Stimulated activated CD4-positive, alpha-beta T cell treated with anti-CD3 and anti-CD28 coated beads, Interleukin-1b, Interleukin-23, amount 100 ng/mL, for 4 hours (primary cell): Measurements from ENCODE around the gene RAPGEF3.
A peak's percentile ranks its signal among the peaks of the same experiment; 100 is the strongest.

Experiments
- DNase-seq, 2 donors: peaks; one replicate each; pipeline ENCODE4 v3.0.0-alpha.2; 2020; ENCODE audit warnings: low read depth in 2 of 2

RAPGEF3 gene

DNA sequence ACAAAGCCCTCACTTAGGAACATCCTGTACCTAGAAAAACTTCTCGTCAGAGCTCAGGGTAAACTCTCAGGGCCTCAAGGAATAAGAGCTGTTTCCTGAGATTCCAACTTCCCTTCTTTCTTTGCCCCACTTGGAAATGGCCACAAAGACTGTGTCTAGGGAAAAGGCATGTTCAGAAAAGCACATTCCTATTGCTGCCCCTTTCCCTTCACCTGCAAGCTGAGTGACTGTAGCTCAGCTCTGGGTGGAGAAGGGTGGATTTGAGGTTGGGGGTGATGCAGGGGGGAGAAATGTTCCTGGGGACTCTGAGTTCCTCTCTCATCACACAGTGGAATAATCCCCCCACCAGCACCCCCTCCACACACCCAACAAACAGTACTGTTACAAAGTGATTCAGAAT is 40.1 kb downstream of the RAPGEF3 start:
- no peak for DNase-seq

DNA sequence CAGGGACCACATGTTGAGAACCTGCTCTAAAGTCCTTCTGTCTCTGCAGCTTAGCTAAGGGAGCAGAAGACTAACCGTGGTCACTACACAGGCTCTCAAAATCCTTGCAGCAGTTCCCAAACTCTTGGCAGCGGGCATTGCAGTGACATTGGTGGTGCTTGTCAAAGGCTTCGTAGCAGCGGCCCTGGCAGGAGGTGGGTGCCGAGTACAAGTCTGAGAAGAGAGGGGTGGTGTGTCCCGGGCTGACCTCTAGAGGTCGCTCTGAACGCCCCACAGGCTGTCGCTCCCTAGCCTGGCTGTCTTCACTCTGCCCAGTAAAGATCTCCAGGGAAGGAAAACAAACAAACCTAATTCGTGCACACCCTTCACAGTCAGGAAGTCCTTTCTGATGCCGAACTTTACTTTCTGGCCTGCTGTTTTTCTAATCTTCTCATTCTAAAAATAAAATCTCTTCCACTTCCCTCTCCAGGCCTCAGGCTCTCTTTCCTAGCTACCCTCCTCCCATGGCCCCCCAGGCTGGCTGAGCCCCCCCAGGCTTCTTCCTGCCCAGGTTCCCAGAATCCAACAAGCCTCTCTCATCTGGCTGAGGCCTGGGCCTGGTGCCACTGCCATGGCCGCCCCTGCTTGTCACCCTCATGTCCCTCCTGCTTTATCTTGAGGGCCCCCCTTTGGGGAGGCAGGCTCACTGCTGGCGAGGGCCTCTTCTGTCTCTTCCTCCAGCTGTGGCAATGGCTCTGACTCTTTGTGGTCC is 41.1 kb downstream of the RAPGEF3 start:
- DNase-seq: peak in 1 of 2 donors; percentile 28

DNA sequence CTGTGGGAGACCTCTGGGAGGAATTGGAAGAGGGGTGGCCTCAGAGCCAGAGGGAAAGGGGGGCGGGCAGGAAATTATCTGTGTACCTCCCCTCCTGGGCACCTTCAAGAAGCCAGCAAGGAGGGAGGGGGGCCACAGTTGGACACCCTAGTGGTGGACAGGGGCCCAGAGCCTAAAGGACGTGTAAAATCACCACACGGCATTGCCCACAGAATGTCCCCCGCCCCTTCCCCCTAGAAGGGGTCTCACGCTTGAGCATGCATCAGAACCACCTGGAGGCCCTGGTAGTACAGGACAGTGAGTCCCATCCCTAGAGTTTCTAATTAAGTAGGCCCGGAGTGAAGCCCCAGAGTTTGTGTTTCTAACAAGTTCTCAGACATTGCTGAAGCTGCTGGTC is 41.6 kb downstream of the RAPGEF3 start:
- DNase-seq: no peak

DNA sequence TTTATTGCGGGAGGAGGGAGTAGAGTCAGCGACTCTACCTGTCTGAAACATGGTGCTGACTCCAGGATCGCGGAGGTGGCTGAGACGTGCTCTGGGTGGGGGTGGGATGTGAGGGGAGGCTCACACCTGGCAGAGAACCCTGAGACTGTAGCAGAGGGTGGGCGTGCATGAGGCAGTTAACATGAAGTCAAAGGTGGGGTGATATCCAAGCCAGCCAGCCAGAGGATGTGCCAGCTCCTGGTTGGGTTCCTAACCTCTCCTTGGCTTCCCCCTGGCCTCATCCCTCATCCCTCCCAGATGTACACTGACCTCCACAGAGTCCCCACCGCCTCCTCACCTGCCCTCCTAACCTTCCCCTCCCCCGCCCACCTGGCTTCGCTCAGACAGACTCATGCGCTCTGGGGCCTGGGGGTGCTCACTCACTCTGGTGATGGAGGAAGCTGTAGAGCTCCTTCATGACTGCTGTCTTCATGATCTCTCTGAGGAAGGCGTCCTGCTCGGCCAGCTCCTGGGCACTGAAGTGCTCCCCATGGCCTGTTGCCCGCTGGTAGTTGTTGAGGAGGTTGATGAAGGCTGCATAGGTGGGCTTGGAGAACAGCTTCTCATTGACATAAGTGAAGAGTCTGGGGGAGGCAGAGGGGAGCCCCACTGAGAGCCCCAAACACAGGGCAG is 42.7 kb downstream of the RAPGEF3 start:
- DNase-seq: no peak

DNA sequence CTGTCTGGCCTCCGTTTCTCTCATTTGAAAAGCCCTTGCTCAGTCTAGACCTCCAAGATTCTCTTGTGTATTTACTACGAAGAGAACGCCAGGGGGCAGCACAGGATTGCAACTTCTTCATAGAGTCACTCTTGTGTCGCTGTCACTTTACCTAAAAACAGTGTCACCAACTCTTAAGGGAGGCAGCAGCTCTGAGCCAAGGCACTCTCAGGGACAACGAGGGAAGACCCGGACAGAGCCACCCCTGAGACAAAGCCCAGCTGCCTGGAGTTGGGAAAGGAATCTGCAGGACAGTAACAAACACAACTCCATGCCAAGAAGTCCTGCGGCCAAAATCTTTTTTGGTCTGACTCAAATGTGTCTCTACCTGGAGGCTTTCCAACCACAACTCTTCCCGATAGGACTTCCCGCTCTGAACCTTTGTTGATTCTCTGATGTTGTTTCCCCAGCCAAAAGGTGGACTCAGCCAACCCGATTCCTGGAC is 43.2 kb downstream of the RAPGEF3 start:
- peak; percentile 65 to 73 for DNase-seq

DNA sequence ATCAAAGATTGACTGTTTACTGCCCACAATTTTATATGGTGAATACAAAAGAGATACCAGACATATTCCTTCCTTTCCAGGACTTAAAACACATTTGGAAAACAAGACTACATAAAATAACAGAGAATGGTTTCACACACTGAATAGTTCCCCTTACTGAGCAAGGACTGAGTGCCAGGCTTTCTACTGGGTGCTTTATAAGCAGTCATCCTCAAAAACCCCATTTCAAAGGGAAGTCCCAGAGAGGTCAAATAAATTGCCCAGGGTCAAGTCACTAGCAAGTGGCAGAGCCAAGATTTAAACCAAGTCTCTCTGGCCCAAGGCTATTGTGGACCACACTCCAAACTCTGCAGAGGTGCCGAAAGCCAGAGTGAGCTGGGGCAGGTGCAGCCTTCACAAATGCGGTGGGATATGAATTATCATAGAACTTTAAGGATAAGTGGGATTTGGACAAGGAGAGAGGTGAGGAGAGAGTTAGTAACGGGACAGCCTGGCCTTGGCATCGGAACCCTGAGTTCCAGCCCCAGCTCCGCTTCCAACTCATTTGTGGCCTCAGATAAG is 43.8 kb downstream of the RAPGEF3 start:
- DNase-seq: no peak

DNA sequence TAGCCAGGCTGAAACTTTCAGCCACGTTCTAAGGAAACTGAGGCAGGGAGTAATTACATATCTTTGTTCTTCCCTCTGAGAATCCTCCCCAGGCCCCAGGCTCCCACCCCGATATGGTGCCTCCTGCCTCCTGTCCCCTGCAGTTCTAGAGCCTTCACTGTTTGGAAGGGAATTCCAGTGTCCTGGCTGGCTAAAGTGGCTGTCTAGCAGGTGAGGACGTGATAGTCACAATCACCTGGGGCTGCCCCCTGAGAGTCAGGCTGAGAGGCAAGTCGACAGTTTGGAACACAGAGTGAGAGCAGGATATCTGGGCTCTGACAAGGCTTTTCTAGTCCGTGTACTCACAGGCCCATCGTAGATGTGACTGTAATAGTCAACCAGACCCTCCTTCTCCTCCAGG is 46.5 kb downstream of the RAPGEF3 start:
- DNase-seq: no peak

DNA sequence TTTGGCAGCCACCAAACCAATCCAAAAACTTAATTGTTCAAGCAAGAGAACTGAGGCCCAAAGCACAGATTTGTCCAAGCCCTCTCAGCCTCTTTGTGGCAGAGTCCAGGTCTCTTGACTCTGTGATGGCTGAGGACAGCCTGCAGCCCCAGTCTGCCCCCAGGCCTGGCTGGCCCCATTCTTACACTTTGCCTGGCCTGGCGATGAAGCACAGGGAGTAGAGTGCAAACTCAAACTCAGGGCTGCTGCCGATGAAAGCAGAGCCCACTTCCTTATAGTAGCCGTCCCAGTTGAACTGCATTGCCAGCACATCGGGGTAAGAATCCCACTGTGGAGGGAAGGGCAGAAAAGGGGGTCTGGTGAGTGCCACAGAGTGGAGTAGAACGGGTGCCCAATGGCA is 47.2 kb downstream of the RAPGEF3 start:
- DNase-seq: no peak

DNA sequence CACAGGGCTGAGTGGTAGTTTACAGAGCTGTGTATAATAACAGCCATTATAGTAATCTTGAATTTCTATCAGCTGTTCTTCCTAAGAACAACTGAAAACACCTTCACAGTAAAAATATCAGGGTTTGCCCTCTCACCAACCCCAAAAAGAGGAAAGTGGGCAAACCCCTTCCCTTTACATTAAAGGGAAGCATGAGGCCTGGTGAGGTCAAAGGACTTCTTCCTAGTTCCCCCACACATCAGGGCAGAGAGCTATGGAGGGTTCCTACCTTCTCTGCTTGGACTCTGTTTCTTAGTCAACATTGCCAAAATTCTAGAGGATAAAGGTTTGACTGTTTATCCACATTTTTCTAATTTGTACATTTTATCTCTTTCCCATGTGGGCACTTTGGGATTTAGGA is 48.4 kb downstream of the RAPGEF3 start:
- DNase-seq: no peak

DNA sequence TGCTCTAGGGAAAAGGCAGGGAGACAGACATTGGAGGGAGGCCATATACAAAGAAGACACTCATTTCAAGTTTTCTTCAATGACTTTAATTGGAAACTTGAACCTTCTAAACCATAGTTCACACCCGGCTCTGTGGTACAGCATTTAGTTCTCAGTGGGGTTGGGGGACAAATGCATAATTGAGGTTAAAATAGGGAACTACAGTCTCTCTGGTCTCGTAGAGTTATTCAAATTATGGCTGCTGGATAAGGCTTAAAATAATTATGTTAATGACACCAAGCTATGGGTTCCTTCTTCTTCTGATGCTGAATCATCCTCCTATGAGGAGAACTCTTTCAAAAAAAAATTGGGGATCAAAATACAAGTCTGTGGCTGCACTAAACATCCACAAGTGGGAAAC is 49.0 kb downstream of the RAPGEF3 start:
- no peak for DNase-seq

DNA sequence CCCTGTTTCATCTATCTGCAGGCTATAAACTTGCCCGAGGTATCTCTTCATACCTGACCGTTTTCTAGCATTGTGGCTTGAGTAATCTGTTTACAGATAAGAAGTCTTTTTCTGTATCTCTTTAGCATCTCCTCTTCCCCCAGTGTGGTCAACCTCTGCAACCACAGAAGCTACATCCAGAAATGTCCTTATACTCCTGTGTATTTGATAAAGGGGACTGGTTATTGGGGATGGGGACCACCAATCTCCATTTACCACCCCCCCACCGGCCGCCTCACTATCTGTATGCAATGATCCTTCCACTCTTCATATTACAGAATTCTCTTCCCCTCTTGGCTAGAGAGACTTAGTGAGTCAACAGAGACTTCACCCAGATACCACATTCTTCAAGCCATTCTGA is 49.4 kb downstream of the RAPGEF3 start:
- no peak for DNase-seq

DNA sequence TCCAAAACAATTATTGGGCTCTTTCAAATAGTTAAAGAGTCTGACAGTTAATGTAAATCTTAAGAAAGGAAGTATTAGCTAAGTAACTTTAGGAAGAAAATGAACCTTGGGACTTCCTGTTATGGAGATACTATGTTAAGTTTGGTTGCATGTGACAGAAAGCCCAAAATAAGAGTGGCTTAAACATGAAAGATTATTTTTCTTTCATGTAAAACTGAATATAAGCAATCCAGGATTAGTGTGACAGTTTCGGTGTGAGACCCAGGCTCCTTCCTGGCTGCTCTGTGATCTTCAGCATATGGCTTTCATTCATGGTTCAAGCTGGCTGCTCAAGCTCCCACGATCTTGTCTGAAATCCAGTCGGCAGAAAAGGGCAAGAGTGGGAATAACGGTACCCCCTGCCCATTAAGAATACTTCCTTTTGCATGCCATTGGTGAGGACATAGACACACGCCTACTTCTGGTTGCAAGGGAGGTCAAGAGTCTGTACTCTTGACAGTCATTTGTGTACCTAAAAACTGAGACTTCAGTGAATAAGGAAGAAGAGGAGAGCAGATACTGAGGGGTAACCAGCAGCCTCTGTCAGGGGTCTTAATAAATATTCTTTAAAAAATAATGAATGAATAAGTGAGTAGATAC is 50.7 kb downstream of the RAPGEF3 start:
- no peak for DNase-seq

DNA sequence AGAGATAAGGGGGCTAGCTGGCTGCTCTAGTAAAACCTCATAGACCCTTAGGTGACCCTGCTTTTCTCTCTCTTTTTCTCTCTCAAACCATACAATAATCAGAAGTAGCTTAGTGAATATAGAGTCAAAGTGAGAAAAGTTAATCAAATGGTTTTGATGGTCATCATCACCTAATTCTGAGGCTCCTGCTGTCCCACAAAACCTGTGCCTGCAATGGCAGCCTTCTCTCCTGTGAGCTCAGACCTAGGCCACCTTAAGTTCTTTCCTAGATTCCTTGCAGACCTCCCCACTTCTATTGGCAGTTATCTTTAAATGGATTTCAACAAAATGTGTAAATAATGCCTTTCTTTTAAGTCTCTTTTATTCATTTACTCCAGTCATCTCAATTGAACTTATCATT is 51.3 kb downstream of the RAPGEF3 start:
- DNase-seq: no peak

DNA sequence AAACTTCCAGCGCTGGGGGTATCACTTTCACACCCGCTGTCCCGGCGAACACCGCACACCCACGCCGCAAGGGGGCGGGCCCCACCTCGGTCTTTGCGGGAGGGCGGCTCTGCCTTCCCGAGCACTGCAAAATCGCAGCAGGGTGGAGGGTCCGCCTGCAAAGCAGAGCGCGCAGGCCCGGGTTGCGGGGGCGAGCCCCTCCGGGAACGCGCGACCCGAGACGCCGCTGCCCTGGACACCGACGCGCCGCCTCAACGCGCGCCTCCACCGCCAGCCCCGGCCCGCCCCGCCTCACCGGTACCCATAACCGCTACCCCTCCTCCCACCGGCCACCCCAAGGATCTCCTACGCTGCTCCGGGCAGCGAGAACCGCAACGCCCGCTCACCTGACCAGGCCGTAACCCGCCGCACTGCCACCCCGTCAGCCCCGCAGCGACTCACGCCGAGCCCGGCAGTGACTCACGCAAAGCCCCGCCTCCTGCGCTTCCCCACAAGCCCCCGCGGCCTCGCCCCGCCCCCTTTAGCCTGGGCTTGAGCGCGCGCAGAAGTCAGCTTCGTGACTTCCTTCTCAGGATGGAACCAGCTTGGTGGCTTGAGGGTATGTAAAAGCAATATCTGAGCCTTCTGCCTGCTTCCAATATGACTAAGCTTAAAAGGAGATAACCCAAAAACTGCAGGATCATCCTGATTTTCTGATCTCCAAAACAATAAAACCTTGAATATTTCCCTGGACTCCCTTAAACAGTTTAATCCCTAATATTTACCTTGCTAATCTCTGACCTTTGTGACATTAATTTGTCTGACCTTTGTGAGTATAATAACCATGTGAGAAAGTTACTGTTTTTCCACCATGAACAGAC is 52.9 kb downstream of the RAPGEF3 start, which contains the start of gene RPAP3:
Gene RPAP3 (minus strand): TSS at position 465 of the 860 bp plus-strand sequence. CDS start 3,190 bp downstream, outside the sequence.
- DNase-seq: peak; percentile 96 to 99

DNA sequence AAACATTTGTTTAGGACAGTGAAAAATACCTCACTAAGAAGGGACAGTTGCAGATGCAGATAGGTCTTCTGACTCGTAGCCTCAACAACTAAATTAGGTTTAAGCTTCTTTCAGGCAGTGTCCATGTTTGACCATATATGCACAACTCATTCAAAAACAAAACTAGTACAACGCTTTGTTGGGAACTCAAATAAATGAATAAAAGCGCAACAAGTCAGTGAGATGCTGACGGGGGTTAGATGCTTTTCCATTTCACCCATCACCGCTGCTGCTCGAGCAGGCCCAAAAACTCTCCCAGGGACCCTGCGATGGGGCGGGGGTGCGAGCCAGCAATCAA is 53.5 kb downstream of the RAPGEF3 start:
- DNase-seq: no peak

DNA sequence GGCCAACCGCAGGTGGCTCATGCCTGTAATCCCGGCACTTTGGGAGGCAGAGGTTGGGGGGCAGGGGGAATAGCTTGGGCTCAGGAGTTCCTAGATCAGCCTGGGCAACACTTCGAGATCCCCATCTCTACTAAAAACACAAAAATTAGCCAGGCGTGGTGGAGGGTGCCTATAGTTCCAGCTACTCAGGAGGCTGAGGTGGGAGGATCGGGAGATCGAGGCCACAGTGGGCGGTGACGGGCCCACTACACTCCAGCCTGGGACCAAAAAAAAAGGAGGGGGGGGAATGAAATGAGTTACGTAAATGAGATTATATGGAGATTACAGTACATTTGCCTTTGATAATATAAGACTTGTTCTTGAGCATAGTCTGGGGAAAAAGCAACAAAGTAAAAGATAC is 54.0 kb downstream of the RAPGEF3 start:
- no peak for DNase-seq

DNA sequence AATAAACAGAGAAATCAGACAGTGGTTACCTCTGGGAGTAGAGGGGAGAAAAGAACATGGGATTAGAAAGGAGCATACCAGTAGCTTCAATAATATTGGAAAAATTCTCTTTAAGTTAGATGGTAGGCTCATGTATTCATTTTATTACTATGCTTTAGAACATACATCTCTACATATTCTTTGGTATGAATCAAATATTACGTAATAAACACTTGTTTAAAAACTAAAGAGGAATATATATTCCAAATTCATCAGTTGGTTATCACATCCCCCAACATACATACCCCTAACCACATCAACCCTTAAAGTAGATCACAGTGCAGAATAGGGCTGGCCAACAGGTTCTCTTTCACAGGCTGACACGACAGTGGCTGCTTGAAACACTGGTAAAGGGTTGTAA is 58.4 kb downstream of the RAPGEF3 start:
- DNase-seq: no peak

DNA sequence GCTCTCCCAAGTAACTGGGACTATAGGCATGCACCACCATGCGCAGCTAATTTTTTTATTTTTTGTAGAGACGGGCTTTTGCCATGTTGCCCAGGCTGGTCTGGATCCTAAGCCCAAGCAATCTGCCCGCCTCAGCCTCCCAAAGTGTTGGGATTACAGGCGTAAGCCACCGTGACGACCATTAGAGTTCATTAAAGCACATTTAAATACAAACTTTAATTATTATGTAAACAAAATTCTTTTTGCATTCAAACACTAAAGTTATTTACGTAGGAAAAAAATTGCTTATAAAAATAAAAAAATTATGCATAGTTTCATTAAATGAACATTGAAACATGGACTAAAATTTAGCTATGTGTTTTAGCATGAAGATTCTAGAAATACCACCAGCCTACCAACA is 60.0 kb downstream of the RAPGEF3 start:
- no peak for DNase-seq

DNA sequence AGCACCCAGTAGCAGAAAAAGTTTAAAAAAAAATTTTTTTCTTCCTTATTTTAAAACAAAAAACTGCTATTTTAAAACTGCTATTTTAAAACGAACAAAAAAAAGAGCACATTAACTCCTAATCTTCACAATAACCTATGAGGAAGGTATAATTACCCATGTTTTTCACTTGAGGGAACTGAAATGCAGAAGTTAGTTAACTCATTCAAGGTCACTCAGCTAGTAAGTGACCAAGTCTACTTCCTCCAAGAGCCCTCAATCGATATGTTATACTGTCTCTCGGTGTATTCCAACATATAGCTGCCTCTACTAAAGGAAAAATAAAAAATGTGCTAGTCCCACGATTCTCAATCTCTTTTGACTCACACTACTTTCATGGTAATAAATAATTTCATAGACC is 60.6 kb downstream of the RAPGEF3 start:
- no peak for DNase-seq

DNA sequence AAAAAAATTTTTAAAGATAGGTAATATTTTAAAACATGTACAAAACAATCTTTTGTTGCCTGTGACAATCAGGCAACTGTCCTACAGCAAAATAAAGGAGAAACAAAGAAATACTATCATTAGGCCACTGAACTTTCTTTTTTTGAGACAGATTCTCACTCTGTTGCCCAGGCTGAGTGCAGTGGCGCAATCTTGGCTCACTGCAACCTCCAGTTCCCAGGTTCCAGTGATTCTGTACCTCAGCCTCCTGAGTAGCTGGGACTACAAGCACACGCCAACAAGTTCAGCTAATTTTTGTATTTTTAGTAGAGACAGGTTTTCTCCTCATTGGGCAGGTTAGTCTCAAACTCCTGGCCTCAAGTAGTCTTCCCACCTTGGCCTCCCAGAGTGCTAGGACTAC is 69.5 kb downstream of the RAPGEF3 start:
- no peak for DNase-seq

DNA sequence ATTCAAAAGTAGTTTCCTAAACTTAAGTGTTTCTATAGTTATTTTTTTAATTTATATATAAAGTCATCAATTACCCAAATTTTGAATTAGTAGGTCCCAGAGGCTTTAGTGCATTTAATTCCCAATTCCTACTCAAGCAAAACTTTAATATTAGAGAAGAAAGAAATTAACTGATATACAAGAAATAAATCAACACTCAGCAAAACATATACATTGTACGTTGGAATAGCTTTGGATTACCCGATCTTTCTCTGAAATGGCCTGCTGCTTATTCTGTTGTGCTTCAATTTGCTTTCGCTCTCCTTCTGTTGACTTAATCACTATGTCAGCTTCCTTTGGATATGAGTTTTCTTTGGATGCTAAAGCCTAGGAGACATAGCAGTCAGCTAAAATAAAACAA is 71.0 kb downstream of the RAPGEF3 start:
- DNase-seq: no peak
